Mesendoderm (in vitro differentiated cells): ENCODE data around the gene HIBADH.
"Not testable (repeated sequence)": the region's sequence is repeated elsewhere in the genome, so short reads cannot be mapped to it uniquely, and the experiment has no call there.

Source experiments
- DNase-seq: peaks from one replicate; pipeline ENCODE4 v3.0.0; 2013
- H2AK5ac ChIP-seq: 2 replicates; pipeline ENCODE4 v1.6.1; 2013; ENCODE audit warnings: low read length, inconsistent platforms
- H2BK120ac ChIP-seq: 2 replicates; pipeline ENCODE4 v1.6.1; 2013; ENCODE audit warnings: low read depth, mild to moderate bottlenecking, low read length, moderate library complexity, mixed read lengths
- H2BK15ac ChIP-seq: replicated peaks from 2 replicates; pipeline ENCODE4 v1.6.1; 2013; ENCODE audit warnings: low read depth, mild to moderate bottlenecking, moderate library complexity
- H2BK5ac ChIP-seq: 2 replicates; pipeline ENCODE4 v1.6.1; 2013; ENCODE audit warnings: low read length, inconsistent platforms
- H3K18ac ChIP-seq: 2 replicates; pipeline ENCODE4 v1.6.1; 2013; ENCODE audit warnings: mild to moderate bottlenecking, low read length, mixed read lengths
- H3K23ac ChIP-seq: one replicate; pipeline ENCODE4 v1.6.1; 2013; ENCODE audit warnings: low read length
- H3K27ac ChIP-seq: 2 replicates; pipeline ENCODE4 v1.5.1; 2013; ENCODE audit warnings: low read depth, mild to moderate bottlenecking, inconsistent platforms, low read length, moderate library complexity
- H3K27me3 ChIP-seq: 2 replicates; pipeline ENCODE4 v1.6.1; 2013; ENCODE audit warnings: low read length, control low read depth, mild to moderate bottlenecking, inconsistent platforms; ENCODE audit not compliant: insufficient read depth, poor library complexity
- H3K36me3 ChIP-seq: 2 replicates; pipeline ENCODE4 v1.6.1; 2013; ENCODE audit warnings: low read length, inconsistent platforms; ENCODE audit not compliant: control insufficient read depth, insufficient read depth
- H3K4ac ChIP-seq: one replicate; pipeline ENCODE4 v1.6.1; 2013; ENCODE audit warnings: low read depth, mild to moderate bottlenecking, low read length, moderate library complexity
- H3K4me1 ChIP-seq: 2 replicates; pipeline ENCODE4 v1.6.1; 2013; ENCODE audit warnings: low read depth, low read length, inconsistent platforms; ENCODE audit not compliant: control insufficient read depth
- H3K4me2 ChIP-seq: 2 replicates; pipeline ENCODE4 v1.6.1; 2013; ENCODE audit warnings: low read length
- H3K4me3 ChIP-seq: 2 replicates; pipeline ENCODE4 v1.5.1; 2013; ENCODE audit warnings: mild to moderate bottlenecking, low read length
- H3K56ac ChIP-seq: one replicate; pipeline ENCODE4 v1.6.1; 2013; ENCODE audit warnings: low read length
- H3K79me1 ChIP-seq: 2 replicates; pipeline ENCODE4 v1.6.1; 2013; ENCODE audit warnings: low read length, inconsistent platforms
- H3K79me2 ChIP-seq: 2 replicates; pipeline ENCODE4 v1.6.1; 2013; ENCODE audit warnings: mild to moderate bottlenecking, low read length; ENCODE audit not compliant: control insufficient read depth, insufficient read depth
- H3K9ac ChIP-seq: 2 replicates; pipeline ENCODE4 v1.6.1; 2013; ENCODE audit warnings: low read length, inconsistent platforms
- H4K5ac ChIP-seq: one replicate; pipeline ENCODE4 v1.6.1; 2013; ENCODE audit warnings: low read length
- H4K8ac ChIP-seq: one replicate; pipeline ENCODE4 v1.6.1; 2013; ENCODE audit warnings: low read depth, mild to moderate bottlenecking, control low read depth, low read length, moderate library complexity
- WGBS: extraction: QIAGEN DNeasy Blood & Tissue Kit; methylation state at CpG from one replicate; pipeline ENCODE4 v1.1.7; 2013; ENCODE audit warnings: low lambda C conversion rate, missing lambda C conversion rate; ENCODE audit not compliant: insufficient coverage; ENCODE audit errors: extremely low coverage; 5-methylcytosine and 5-hydroxymethylcytosine counted together

Gene HIBADH

GRCh38 chr7:27640884-27641574, 21.7 kb downstream of the HIBADH start:
- no peak overlapping the region for H3K4me2 ChIP-seq
- no peak overlapping the region for H2BK15ac ChIP-seq
- peaks cover 4% of the 10 kb centered on the region for H3K4me1 ChIP-seq
- H3K9ac ChIP-seq: no peak overlapping the region
- H3K36me3 ChIP-seq: no peaks in the 10 kb centered on the region
- no peaks in the 10 kb centered on the region for H3K79me1 ChIP-seq
- no peaks in the 10 kb centered on the region for H3K27me3 ChIP-seq
- H3K4ac ChIP-seq: no peak overlapping the region
- H4K8ac ChIP-seq: no peak overlapping the region
- no peak overlapping the region for H3K56ac ChIP-seq
- no peak for DNase-seq
- WGBS: no CpG with 5 or more reads among the region's 5 CpGs
- H2AK5ac ChIP-seq: no peak overlapping the region
- no peak overlapping the region for H3K23ac ChIP-seq
- H2BK5ac ChIP-seq: no peak overlapping the region
- no peak overlapping the region for H3K4me3 ChIP-seq
- H3K18ac ChIP-seq: no peak overlapping the region
- no peak overlapping the region for H3K27ac ChIP-seq
- no peaks in the 10 kb centered on the region for H3K79me2 ChIP-seq
- H2BK120ac ChIP-seq: no peak overlapping the region
- no peak overlapping the region for H4K5ac ChIP-seq

- DNase-seq: no peak
- Histone ChIP-seq H3K36me3 (no peaks in the 10 kb centered on the region), H2AK5ac (no peak overlapping the region), H2BK5ac (no peak overlapping the region), H2BK15ac (no peak overlapping the region), H3K4me3 (no peak overlapping the region), H3K27ac (no peak overlapping the region), H3K23ac (no peak overlapping the region), H3K4ac (no peak overlapping the region), H3K18ac (no peak overlapping the region), H3K56ac (no peak overlapping the region), H2BK120ac (no peak overlapping the region), H3K27me3 (no peaks in the 10 kb centered on the region), H4K5ac (no peak overlapping the region), H3K79me1 (no peaks in the 10 kb centered on the region), H3K79me2 (no peaks in the 10 kb centered on the region), H3K9ac (no peak overlapping the region), H3K4me2 (no peak overlapping the region), H3K4me1 (peaks cover 4% of the 10 kb centered on the region), H4K8ac (no peak overlapping the region)
- WGBS: no CpG with 5 or more reads among the region's 6 CpGs
Observed at GRCh38 chr7:27639851-27640250, 22.8 kb downstream of the HIBADH start.

GRCh38 chr7:27639048-27639447, 23.6 kb downstream of the HIBADH start:
- H3K23ac ChIP-seq, H2BK120ac ChIP-seq, H3K4me3 ChIP-seq, H3K4me2 ChIP-seq, H3K79me2 ChIP-seq, H4K5ac ChIP-seq, H4K8ac ChIP-seq, H2BK15ac ChIP-seq, H3K4me1 ChIP-seq, H3K56ac ChIP-seq, H2BK5ac ChIP-seq, DNase-seq, H3K4ac ChIP-seq, H3K18ac ChIP-seq, H2AK5ac ChIP-seq, H3K27ac ChIP-seq, H3K27me3 ChIP-seq, H3K79me1 ChIP-seq, H3K36me3 ChIP-seq, H3K9ac ChIP-seq: not testable (repeated sequence)
- WGBS: no CpG with 5 or more reads among the region's 1 CpG

- Histone ChIP-seq H3K56ac (no peak overlapping the region), H3K27ac (no peak overlapping the region), H3K4me2 (no peak overlapping the region), H4K8ac (no peak overlapping the region), H3K23ac (no peak overlapping the region), H3K4me1 (peaks cover 2% of the 10 kb centered on the region), H2BK120ac (no peak overlapping the region), H3K79me2 (no peaks in the 10 kb centered on the region), H2AK5ac (no peak overlapping the region), H3K79me1 (no peaks in the 10 kb centered on the region), H2BK15ac (no peak overlapping the region), H3K4me3 (no peak overlapping the region), H3K36me3 (no peaks in the 10 kb centered on the region), H3K27me3 (no peaks in the 10 kb centered on the region), H3K18ac (no peak overlapping the region), H3K4ac (no peak overlapping the region), H3K9ac (no peak overlapping the region), H4K5ac (no peak overlapping the region), H2BK5ac (no peak overlapping the region)
- DNase-seq: peak; percentile 39
- no CpG with 5 or more reads among the region's 1 CpG for WGBS
Observed at GRCh38 chr7:27636326-27637006, 26.2 kb downstream of the HIBADH start.

- H3K27me3 ChIP-seq: no peaks in the 10 kb centered on the region
- no peaks in the 10 kb centered on the region for H3K79me1 ChIP-seq
- no peak overlapping the region for H2AK5ac ChIP-seq
- no peak overlapping the region for H3K4ac ChIP-seq
- no peaks in the 10 kb centered on the region for H3K36me3 ChIP-seq
- H3K18ac ChIP-seq: no peak overlapping the region
- no peak overlapping the region for H4K5ac ChIP-seq
- DNase-seq: no peak
- WGBS: no CpG with 5 or more reads among the region's 1 CpG
- H3K27ac ChIP-seq: no peak overlapping the region
- H4K8ac ChIP-seq: no peak overlapping the region
- H2BK5ac ChIP-seq: no peak overlapping the region
- H2BK120ac ChIP-seq: no peak overlapping the region
- H3K4me1 ChIP-seq: no peaks in the 10 kb centered on the region
- no peak overlapping the region for H3K9ac ChIP-seq
- no peak overlapping the region for H2BK15ac ChIP-seq
- H3K23ac ChIP-seq: no peak overlapping the region
- H3K4me3 ChIP-seq: no peak overlapping the region
- no peaks in the 10 kb centered on the region for H3K79me2 ChIP-seq
- H3K56ac ChIP-seq: no peak overlapping the region
- H3K4me2 ChIP-seq: no peak overlapping the region
Observed at GRCh38 chr7:27635728-27636127, 27.0 kb downstream of the HIBADH start.
